ENCODE results near the gene MED13L.

Gene MED13L

GRCh38 chr12:116122628-116123027 lies 154.9 kb downstream of the MED13L start:
- DNase-seq: no peak

- no peak for DNase-seq
Measured at GRCh38 chr12:116121453-116121871, 156.0 kb downstream of the MED13L start.

DNA sequence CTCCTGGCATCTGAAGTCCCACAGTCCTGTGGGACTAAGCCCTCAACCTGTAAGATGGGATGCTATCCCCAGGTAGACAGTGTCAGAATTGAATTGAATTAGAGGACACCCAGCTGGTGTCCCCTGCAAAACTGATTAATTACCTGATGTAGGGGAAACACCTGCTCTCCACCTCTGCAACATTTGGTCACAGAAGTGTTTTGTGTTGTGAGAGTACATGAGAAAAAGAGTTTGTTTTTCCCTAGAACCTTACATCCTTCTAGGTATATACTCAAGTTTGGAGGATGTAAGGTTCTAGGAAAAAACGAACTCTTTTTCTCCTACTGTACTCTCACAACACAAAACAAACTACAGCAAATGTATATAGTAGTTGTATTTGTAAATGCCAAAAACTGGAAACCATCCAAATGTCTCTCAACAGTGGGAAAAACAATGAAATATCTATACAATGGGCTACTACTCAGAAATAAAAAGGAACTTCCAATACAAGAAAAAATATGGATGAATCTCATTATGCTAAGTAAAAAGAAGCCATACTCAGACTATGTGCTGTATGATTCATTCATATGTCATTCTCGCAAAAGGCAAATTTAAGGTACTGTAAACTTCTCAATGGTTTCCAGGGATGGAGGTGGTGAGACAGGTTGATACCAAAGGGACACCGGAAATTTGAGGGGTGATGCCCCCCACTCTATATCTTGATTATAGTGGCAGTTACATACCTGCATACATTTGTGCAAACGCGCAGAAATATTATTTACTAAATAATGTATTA lies 160.7 kb downstream of the MED13L start:
- DNase-seq: no peak

DNA sequence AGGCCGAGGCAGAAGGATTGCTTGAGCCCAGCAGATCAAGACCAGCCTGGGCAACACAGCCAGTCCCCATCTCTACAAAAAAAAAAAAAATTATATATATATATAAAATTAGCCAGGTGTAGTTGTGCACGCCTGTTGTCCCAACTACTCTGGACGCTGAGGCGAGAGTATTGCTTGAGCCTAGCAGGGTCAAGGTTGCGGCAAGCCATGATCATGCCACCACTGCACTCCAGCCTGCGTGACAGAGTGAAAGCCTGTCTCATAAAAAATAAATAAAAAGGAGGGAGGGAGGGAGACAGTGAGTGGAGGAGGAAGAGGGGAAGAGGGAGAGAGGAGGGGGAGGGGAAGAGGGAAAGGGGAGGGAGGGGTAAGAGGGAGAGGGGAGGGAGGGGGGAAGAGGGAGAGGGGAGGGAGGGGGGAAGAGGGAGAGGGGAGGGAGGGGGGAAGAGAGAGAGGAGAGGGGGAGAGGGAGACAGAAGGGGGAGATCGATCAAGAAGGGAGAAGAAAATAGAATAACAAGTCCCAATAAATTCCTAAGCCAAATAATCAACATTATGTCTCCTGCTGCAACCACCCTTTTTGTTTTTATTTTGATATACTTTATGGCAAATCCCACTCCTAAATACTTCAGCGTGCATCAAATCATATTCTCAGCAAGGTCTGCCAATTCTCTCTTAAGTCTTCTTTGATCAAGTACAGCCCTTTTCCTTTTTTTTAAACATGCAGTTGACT lies 163.9 kb downstream of the MED13L start:
- DNase-seq: no peak

- no peak for DNase-seq
Measured at GRCh38 chr12:116106870-116107269, 170.6 kb downstream of the MED13L start.

GRCh38 chr12:116104167-116104767 lies 173.2 kb downstream of the MED13L start:
- DNase-seq: no peak

DNA sequence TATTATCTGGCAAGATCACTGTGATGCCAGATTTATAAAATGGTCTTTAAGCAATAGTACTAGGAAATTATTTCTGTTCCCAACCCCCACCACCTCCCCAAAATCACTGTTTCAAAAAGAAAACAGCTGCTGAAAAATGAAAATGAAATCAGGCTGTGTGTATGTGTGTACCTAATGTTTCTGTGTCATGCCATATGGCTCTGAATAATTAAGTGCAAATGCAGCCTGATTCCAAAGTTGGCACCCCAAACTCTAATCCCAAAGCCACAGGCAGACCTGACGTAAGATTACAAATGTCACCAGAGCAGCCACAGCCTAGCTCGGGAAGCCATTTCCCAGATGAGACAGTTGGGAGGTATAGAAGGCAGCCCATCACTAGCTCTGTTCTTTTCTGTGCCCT lies 175.5 kb downstream of the MED13L start:
- DNase-seq: no peak

DNA sequence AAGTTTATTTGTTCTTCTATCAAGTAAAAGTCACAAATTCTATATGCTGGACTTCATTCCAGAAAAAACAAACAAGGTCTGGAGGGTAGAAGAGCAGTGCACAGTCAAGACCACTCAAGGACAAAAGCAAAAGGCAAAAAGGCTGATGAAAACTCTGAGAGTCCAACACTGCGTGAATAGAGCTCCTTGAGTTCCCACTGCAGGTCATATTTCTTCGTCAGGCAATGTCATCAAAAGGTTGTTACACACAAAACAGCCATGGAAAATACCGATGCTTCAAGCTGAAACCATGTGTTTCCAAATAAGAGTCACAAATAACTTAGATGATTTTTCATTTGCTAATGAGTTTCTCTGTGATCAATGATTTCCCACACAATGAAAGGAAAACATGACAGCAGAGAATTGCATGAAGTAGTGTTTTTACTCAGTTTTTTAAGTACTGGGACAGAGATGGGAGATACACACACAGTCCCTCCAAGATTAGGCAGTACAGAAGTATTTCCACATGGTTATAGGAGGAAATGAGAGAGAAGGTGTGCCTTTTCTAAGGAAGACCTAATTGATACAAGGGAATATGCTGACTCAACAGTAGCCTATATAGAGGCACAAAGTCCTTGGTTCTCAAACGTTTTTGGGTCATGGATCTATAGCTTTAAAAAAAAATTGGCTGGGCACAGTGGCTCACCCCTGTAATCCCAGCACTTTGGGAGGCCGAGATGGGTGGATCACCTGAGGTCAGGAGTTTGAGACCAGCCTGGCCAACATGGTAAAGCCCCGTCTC lies 177.7 kb downstream of the MED13L start:
- DNase-seq: no peak

GRCh38 chr12:116096874-116097273 lies 180.6 kb downstream of the MED13L start:
- no peak for DNase-seq

- no peak for DNase-seq
Measured at GRCh38 chr12:116094475-116094874, 183.0 kb downstream of the MED13L start.

DNA sequence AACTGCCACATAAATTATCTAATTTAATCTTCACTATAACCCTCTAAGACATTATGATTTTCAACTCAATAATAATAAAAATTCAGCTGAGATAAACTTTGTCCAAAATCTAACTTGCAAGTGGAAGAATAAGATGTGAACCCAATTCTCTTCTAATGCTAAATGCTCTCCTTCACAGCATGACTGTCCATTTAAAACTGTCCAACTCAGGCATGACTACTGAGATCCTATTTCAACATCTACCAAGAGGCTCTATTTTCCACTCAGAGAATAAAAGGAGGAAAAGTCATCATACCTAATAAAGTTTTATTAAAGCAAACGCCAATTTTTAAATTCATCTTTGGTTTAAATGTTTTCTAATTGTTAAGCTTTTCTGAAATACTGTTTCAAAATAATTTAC lies 183.6 kb downstream of the MED13L start:
- DNase-seq: no peak

GRCh38 chr12:116092776-116093175 lies 184.7 kb downstream of the MED13L start:
- DNase-seq: no peak

GRCh38 chr12:116092162-116092561 lies 185.3 kb downstream of the MED13L start:
- DNase-seq: no peak

DNA sequence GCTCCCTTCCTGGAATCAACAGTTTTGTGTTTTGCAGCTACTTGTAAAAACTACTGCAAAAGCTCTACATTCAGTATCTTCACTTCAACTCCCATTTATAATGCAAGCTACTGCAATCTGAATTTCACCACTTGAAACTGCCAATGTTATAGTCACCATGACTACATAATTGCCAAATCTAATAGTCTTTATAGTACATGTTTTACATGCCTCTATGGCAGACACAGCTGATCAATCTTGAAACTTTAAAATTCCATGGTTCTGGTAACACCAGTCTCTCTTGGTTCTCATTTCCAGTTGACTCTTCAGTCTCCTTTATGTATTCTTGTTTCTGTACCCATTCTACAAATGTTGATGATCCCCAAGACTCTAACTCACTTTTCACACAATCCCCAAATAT lies 185.9 kb downstream of the MED13L start:
- DNase-seq: no peak

DNA sequence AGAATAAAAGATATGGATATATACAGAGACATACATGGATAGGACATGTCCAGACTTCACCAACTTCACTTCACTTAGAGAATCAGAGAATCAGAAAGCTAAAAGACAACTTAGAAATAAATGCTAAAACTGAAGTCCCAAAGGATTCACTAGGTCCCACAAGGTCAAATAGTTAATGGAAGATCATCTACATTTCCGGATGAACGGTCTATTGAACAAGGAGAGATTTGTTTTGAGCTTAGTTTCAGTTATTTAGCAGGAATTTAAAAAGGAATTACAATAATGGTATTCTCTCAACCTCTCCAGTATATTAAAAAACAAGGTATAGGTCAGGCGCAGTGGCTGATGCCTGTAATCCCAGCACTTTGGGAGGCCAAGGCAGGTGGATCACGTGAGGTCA lies 187.0 kb downstream of the MED13L start:
- no peak for DNase-seq

- no peak for DNase-seq
Measured at GRCh38 chr12:116089080-116089479, 188.4 kb downstream of the MED13L start.

GRCh38 chr12:116087962-116088361 lies 189.5 kb downstream of the MED13L start:
- DNase-seq: no peak

GRCh38 chr12:116087399-116087798 lies 190.1 kb downstream of the MED13L start:
- DNase-seq: no peak

- no peak for DNase-seq
Measured at GRCh38 chr12:116080415-116080814, 197.1 kb downstream of the MED13L start.

GRCh38 chr12:116078396-116078795 lies 199.1 kb downstream of the MED13L start:
- no peak for DNase-seq

GRCh38 chr12:116077431-116077830 lies 200.1 kb downstream of the MED13L start:
- no peak for DNase-seq

DNA sequence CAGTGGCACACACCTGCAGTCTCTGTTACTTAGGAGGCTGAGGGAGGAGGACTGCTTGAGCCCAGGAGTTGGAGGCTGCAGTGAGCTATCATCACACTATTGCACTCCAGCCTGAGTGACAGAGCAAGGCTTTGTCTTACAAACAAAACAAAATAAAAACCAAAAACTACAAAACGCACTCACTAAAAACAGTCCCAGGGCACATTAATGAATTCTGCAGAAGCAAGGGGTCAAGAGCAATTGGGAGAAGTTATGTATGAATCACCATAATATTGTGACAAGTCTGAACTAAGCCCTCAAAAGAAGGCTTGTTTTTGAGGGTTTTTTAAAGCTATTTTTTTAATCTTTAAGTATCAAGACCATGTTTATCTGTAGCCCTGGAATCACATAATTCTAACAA lies 201.1 kb downstream of the MED13L start:
- DNase-seq: no peak

- no peak for DNase-seq
Measured at GRCh38 chr12:116074686-116075085, 202.8 kb downstream of the MED13L start.

Measured in CD4-positive, alpha-beta T cell treated with Interferon gamma for 1 hour (primary cell).